ENCODE results near the gene S100A12.

Gene S100A12

GRCh38 chr1:153365696-153366095 is 9.7 kb downstream of the S100A12 start:
- no peak for DNase-seq

- DNase-seq, result no peak
Measured at GRCh38 chr1:153364766-153365666, 10.4 kb downstream of the S100A12 start.

GRCh38 chr1:153364156-153364555 is 11.3 kb downstream of the S100A12 start:
- DNase-seq, result no peak

- DNase-seq, result no peak
Measured at GRCh38 chr1:153363641-153364040, 11.8 kb downstream of the S100A12 start.

GRCh38 chr1:153362187-153362775 is 13.1 kb downstream of the S100A12 start:
- no peak for DNase-seq

GRCh38 chr1:153361480-153362109 is 13.8 kb downstream of the S100A12 start:
- DNase-seq, result no peak

- no peak for DNase-seq
Measured at GRCh38 chr1:153360592-153361479, 14.6 kb downstream of the S100A12 start.

GRCh38 chr1:153360190-153360589 is 15.2 kb downstream of the S100A12 start:
- DNase-seq, result no peak

GRCh38 chr1:153359241-153359640 is 16.2 kb downstream of the S100A12 start:
- DNase-seq, result no peak

GRCh38 chr1:153358691-153358975 is 16.8 kb downstream of the S100A12 start:
- no peak for DNase-seq

GRCh38 chr1:153357853-153358690 is 17.3 kb downstream of the S100A12 start, which contains the start of gene S100A9:
Gene S100A9 (plus strand): TSS chr1:153357854. CDS start chr1:153358284, 430 bp downstream.
- DNase-seq, result no peak

- DNase-seq, result no peak
Measured at GRCh38 chr1:153357076-153357852, 18.2 kb downstream of the S100A12 start.

- DNase-seq, result no peak
Measured at GRCh38 chr1:153356392-153357075, 18.9 kb downstream of the S100A12 start.

- no peak for DNase-seq
Measured at GRCh38 chr1:153355445-153356071, 19.9 kb downstream of the S100A12 start.

- no peak for DNase-seq
Measured at GRCh38 chr1:153354515-153355193, 20.8 kb downstream of the S100A12 start.

- DNase-seq, result no peak
Measured at GRCh38 chr1:153353226-153353947, 22.0 kb downstream of the S100A12 start.

GRCh38 chr1:153352523-153352922 is 22.9 kb downstream of the S100A12 start:
- DNase-seq, result peak; percentile 48

GRCh38 chr1:153350321-153350957 is 25.0 kb downstream of the S100A12 start:
- no peak for DNase-seq
